NB4 (cell line): ENCODE data around the gene MSANTD1.

ENCODE experiments used
- DNase-seq: peaks from one replicate; pipeline ENCODE4 v3.0.0; 2010; ENCODE audit warnings: low read depth
- H3K4me3 ChIP-seq: one replicate; pipeline ENCODE4 v1.5.1; 2011; ENCODE audit warnings: mild to moderate bottlenecking, low read depth, low read length, moderate library complexity
- MAX ChIP-seq: IDR thresholded peaks from 2 replicates; pipeline ENCODE4 v1.6.1; 2011; ENCODE audit warnings: low read depth, low read length
- MYC ChIP-seq: IDR thresholded peaks from 2 replicates; pipeline ENCODE4 v1.6.1; 2011; ENCODE audit warnings: low read depth, low read length
- POLR2A ChIP-seq: IDR thresholded peaks from 2 replicates; pipeline ENCODE4 v1.6.1; 2011; ENCODE audit warnings: mild to moderate bottlenecking; ENCODE audit not compliant: insufficient read length; ENCODE audit errors: extremely low read depth
- TF ChIP-seq, protein P1 (sequence below): IDR thresholded peaks from one replicate; pipeline ENCODE4 v1.5.1; 2012; ENCODE audit warnings: low read depth, low read length

MSANTD1 gene

GRCh38 chr4:3218824-3219760, 29.9 kb upstream of the MSANTD1 start:
- no peak for TF ChIP-seq POLR2A
- TF ChIP-seq, protein P1, sequence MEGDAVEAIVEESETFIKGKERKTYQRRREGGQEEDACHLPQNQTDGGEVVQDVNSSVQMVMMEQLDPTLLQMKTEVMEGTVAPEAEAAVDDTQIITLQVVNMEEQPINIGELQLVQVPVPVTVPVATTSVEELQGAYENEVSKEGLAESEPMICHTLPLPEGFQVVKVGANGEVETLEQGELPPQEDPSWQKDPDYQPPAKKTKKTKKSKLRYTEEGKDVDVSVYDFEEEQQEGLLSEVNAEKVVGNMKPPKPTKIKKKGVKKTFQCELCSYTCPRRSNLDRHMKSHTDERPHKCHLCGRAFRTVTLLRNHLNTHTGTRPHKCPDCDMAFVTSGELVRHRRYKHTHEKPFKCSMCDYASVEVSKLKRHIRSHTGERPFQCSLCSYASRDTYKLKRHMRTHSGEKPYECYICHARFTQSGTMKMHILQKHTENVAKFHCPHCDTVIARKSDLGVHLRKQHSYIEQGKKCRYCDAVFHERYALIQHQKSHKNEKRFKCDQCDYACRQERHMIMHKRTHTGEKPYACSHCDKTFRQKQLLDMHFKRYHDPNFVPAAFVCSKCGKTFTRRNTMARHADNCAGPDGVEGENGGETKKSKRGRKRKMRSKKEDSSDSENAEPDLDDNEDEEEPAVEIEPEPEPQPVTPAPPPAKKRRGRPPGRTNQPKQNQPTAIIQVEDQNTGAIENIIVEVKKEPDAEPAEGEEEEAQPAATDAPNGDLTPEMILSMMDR, result no peak
- no peak for TF ChIP-seq MAX
- no peak for TF ChIP-seq MYC
- H3K4me3 ChIP-seq, result no peak overlapping the region
- no peak for DNase-seq

GRCh38 chr4:3219761-3220475, 29.0 kb upstream of the MSANTD1 start:
- H3K4me3 ChIP-seq, result no peak overlapping the region
- TF ChIP-seq MAX, result no peak
- TF ChIP-seq, protein P1, result no peak
- TF ChIP-seq POLR2A, result no peak
- TF ChIP-seq MYC, result no peak
- no peak for DNase-seq

DNA sequence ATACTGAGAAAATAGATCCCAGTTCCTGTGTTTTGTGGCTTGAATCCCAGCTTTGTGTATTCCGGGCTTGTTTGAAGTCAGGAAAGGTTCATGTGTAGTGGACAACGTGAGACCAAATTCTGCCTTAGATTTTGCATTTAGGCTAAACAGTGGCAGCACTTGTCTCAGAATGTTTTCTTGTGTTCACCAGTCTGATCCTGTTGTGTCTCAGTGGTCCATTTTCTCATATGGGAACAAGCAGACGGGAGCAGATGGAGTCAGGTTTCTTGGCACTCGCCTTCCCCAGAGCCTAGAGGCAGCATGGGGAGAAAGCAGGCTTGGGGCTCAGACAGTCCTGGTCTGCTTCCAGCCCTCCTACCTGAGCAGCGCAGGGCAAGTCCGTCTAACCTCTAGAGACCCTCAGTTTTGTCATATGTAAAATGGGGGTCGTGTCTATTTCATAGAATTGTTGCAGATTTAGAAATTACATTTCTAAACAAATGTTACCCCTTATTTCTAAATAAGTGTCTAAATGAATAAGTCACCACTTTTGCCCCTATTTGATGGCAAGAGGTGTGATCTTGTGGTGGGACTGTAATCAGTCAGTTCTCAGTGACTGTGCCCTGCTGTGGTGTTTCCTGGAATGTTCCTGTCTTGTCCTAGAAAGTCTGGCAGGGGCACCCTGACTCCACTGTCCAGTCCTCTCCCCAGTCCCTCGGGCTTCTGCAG, 28.3 kb upstream of the MSANTD1 start:
- TF ChIP-seq POLR2A (no peak), MYC (no peak), MAX (no peak)
- TF ChIP-seq, protein P1, result no peak
- no peak for DNase-seq
- H3K4me3 ChIP-seq, result no peak overlapping the region

- no peak for TF ChIP-seq MYC
- no peak for TF ChIP-seq POLR2A
- TF ChIP-seq, protein P1, result no peak
- TF ChIP-seq MAX, result no peak
- DNase-seq, result no peak
- no peak overlapping the region for H3K4me3 ChIP-seq
Observed at GRCh38 chr4:3221184-3221494, 27.8 kb upstream of the MSANTD1 start.

GRCh38 chr4:3221996-3222395, 27.0 kb upstream of the MSANTD1 start:
- no peak overlapping the region for H3K4me3 ChIP-seq
- DNase-seq, result no peak
- TF ChIP-seq MAX, result no peak
- no peak for TF ChIP-seq POLR2A
- TF ChIP-seq MYC, result no peak
- TF ChIP-seq, protein P1, result no peak
